Parathyroid adenoma (tissue), 2 donors: ENCODE results near the gene CSAD.
"Not testable (repeated sequence)": the region's sequence is repeated elsewhere in the genome, so short reads cannot be mapped to it uniquely, and the experiment has no call there.

ENCODE experiments used
- H2AFZ ChIP-seq: fragments of 300-600 bp; sonication (generic); one replicate; pipeline ENCODE4 v1.7.0; 2017; ENCODE audit warnings: antibody characterized with exemption, mild to moderate bottlenecking
- H3K27ac ChIP-seq: fragments of 300-600 bp; sonication (generic); one replicate; pipeline ENCODE4 v1.7.0; 2017
- H3K27me3 ChIP-seq: fragments of 300-600 bp; sonication (generic); one replicate; pipeline ENCODE4 v1.7.0; 2017; ENCODE audit warnings: low read length; ENCODE audit not compliant: control insufficient read depth, insufficient read depth
- H3K36me3 ChIP-seq: fragments of 300-600 bp; sonication (generic); one replicate; pipeline ENCODE4 v1.7.0; 2017; ENCODE audit warnings: low read length; ENCODE audit not compliant: control insufficient read depth, insufficient read depth
- H3K4me1 ChIP-seq: fragments of 300-600 bp; sonication (generic); one replicate; pipeline ENCODE4 v1.7.0; 2017; ENCODE audit warnings: control low read depth
- H3K4me2 ChIP-seq: fragments of 300-600 bp; sonication (generic); one replicate; pipeline ENCODE4 v1.7.0; 2017; ENCODE audit warnings: low read length
- H3K4me3 ChIP-seq: fragments of 300-600 bp; sonication (generic); one replicate; pipeline ENCODE4 v1.7.0; 2017; ENCODE audit warnings: low read depth, low read length
- H3K79me2 ChIP-seq: fragments of 300-600 bp; sonication (generic); one replicate; pipeline ENCODE4 v1.7.0; 2017; ENCODE audit warnings: control low read depth
- H3K9ac ChIP-seq: fragments of 300-600 bp; sonication (generic); one replicate; pipeline ENCODE4 v1.7.0; 2017; ENCODE audit warnings: mild to moderate bottlenecking
- H3K9me3 ChIP-seq: fragments of 300-600 bp; sonication (generic); one replicate; pipeline ENCODE4 v1.7.0; 2017; ENCODE audit warnings: low read length; ENCODE audit not compliant: control insufficient read depth
- TF ChIP-seq, protein P1 (sequence below): fragments of 300-600 bp; sonication (generic); IDR thresholded peaks from one replicate; pipeline ENCODE4 v1.7.0; 2017; ENCODE audit warnings: antibody characterized with exemption, mild to moderate bottlenecking
- donor health status: primary hyperparathyroidism.

The CSAD gene

DNA sequence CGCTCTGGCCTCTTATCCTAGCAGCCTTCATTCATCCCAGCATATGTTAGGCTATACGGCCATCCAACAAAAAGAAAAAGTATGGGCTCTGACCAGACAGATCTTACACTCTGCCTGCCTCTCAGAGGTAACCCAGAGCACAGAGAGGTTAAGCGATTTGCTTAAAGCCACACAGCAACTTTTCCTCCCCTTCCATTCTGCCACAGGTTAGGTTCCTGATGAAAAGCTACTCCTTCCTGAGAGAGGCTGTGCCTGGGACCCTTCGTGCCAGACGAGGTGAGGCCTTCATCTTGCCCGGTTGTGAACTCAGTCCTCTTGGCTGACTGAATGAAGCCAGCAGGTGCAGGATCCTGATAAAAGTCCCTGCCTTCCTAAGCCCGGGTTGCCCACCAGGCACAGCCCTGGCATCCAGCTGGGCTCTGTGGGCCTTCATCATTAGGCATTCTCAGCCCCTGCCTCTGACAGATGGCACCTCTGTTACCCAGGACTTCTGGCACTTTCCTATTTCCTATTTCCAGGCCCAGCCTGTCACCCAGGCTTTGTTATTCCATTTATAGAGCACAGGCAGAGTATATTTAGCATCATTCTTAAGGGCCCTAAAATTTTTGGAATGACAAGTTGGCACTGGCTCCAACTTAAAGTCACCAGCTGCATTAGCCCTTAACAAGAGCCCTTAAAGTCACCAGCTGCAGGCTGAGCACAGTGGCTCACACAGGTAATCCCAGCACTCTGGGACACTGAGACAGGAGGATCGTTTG, 64.7 kb downstream of the CSAD start:
- TF ChIP-seq, protein P1, sequence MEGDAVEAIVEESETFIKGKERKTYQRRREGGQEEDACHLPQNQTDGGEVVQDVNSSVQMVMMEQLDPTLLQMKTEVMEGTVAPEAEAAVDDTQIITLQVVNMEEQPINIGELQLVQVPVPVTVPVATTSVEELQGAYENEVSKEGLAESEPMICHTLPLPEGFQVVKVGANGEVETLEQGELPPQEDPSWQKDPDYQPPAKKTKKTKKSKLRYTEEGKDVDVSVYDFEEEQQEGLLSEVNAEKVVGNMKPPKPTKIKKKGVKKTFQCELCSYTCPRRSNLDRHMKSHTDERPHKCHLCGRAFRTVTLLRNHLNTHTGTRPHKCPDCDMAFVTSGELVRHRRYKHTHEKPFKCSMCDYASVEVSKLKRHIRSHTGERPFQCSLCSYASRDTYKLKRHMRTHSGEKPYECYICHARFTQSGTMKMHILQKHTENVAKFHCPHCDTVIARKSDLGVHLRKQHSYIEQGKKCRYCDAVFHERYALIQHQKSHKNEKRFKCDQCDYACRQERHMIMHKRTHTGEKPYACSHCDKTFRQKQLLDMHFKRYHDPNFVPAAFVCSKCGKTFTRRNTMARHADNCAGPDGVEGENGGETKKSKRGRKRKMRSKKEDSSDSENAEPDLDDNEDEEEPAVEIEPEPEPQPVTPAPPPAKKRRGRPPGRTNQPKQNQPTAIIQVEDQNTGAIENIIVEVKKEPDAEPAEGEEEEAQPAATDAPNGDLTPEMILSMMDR: no peak
- H3K4me3 ChIP-seq: no peak overlapping the region
- H3K27ac ChIP-seq: no peak overlapping the region

DNA sequence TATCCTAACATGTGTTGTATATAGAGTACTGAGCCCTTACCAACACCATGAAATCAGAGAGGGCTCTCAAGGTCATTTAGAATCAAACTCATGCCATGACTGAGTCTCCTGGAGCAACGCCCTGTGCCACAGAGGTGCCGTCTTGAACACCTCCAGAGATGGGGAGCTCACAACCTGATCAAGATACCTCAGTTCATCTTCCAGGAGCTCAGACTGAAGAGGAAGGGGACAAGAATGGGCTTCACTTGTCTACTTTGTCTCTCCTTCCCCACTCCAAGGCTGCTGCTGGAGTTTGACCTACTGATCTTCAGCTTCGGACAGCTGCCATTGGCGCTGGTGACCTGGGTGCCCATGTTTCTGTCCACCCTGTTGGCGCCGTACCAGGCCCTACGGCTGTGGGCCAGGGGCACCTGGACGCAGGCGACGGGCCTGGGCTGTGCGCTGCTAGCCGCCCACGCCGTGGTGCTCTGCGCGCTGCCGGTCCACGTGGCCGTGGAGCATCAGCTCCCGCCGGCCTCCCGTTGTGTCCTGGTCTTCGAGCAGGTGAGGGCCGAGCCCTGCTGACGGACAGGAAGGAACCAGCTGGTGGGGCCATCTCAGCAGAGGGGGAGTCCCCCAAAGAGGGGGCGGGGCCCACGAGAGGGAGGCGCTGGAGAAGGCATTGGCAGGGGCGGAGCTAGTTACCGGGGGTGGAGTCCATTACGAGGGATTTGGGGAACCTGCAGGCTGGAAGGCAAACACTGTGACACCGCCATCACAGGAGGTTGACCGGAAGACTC, 65.4 kb downstream of the CSAD start:
- no peaks in the 10 kb centered on the region for H3K79me2 ChIP-seq
- H3K4me3 ChIP-seq: no peak overlapping the region
- H3K4me1 ChIP-seq: no peaks in the 10 kb centered on the region
- H3K9ac ChIP-seq: no peak overlapping the region
- H3K27ac ChIP-seq: no peak overlapping the region
- no peak overlapping the region for H2AFZ ChIP-seq
- no peaks in the 10 kb centered on the region for H3K27me3 ChIP-seq
- H3K9me3 ChIP-seq: no peaks in the 10 kb centered on the region
- no peaks in the 10 kb centered on the region for H3K36me3 ChIP-seq
- TF ChIP-seq, protein P1: no peak
- H3K4me2 ChIP-seq: no peak overlapping the region

More for the DNA sequence above, 64.7 kb downstream of the CSAD start:
- Histone ChIP-seq H3K79me2 (no peaks in the 10 kb centered on the region), H3K4me1 (no peaks in the 10 kb centered on the region), H3K4me2 (no peak overlapping the region), H2AFZ (no peak overlapping the region), H3K9ac (no peak overlapping the region), H3K27me3 (no peaks in the 10 kb centered on the region), H3K36me3 (no peaks in the 10 kb centered on the region), H3K9me3 (no peaks in the 10 kb centered on the region)

DNA sequence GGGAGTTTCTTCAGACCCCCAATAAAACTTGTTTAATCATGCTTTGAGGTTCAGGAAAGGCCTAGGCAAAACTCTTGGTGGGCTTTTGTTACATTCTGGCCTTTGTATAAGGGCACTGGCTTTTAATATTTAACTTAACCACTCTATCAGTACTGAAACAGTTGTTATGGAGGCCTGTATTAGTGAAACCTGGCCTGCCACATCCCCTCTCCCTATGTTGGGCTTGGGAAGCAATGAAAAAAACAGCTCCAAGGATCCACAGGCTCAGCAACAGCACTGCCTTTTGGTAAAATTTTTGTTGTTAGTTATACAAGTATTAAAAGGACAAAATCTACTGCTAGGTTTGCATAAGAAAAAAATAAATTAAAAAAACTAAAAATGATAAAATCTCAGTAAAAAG, 66.8 kb downstream of the CSAD start:
- Histone ChIP-seq H3K4me1 (no peaks in the 10 kb centered on the region), H3K4me3 (no peak overlapping the region), H3K4me2 (no peak overlapping the region), H3K36me3 (no peaks in the 10 kb centered on the region), H3K79me2 (no peaks in the 10 kb centered on the region), H2AFZ (no peak overlapping the region), H3K27me3 (no peaks in the 10 kb centered on the region), H3K27ac (no peak overlapping the region), H3K9me3 (no peaks in the 10 kb centered on the region), H3K9ac (no peak overlapping the region)
- TF ChIP-seq, protein P1: no peak

DNA sequence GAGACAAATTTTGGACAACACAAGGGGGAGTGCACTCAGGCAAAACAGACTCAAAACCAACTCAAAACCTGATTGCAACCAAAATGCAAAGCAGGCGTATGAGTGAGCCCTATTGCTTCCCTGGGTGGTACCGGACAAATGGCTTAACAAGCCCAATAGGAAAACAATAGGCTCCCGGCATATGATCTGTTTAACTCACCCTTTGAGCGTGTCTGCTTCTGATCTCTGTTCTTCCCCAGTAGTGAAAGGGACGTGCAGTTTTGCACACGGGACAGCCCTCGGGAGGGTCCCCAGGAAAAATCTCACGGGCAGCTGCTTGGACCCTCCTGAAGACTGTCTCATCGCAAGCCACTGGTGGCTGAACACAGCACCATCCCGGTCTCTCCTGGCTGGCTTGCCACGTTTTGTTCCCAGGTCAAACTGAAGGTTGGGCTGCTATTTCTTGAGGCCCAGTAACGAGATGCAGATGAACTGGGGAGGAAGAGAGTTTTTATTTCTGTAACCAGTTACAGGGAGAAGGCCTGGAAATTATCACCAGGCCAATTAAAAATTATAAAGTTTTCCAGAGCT, 67.5 kb downstream of the CSAD start:
- Histone ChIP-seq H3K9ac (no peak overlapping the region), H3K79me2 (no peaks in the 10 kb centered on the region), H3K9me3 (no peaks in the 10 kb centered on the region), H3K27ac (no peak overlapping the region), H3K4me3 (no peak overlapping the region), H3K36me3 (no peaks in the 10 kb centered on the region), H3K27me3 (no peaks in the 10 kb centered on the region), H2AFZ (no peak overlapping the region), H3K4me2 (no peak overlapping the region), H3K4me1 (no peaks in the 10 kb centered on the region)
- TF ChIP-seq, protein P1: no peak

DNA sequence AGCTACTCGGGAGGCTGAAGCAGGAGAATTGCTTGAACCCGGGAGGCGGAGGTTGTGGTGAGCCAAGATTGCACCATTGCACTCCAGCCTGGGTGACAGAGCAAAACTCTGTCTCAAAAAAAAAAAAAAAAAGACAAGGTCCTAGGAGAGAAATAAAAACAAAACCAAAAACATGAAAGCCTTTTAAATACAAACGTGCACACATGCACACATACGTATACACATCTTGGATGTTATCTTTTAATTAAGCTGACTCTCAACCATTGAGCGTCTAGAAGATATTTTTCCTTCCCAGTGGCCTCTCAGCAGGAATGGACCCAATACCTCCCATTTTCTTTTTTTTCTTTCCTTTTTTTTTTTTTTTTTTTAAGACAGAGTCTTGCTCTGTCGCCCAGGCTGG, 68.3 kb downstream of the CSAD start:
- H3K4me1 ChIP-seq, H3K27me3 ChIP-seq, H3K4me2 ChIP-seq, H2AFZ ChIP-seq, H3K79me2 ChIP-seq, H3K36me3 ChIP-seq, H3K9ac ChIP-seq, H3K4me3 ChIP-seq, H3K9me3 ChIP-seq, H3K27ac ChIP-seq: not testable (repeated sequence)
